CD4-positive, CD25-positive, alpha-beta regulatory T cell (primary cell): ENCODE data around the gene RYR3. TPM values are rescaled to one million over a fixed set of nuclear protein-coding genes. Genes with fewer than 3 reads are reported as not detected.

Source experiments
- ATAC-seq, 2 donors: fragments of 150-1000 bp; cut with Tn5 transposase; one replicate each; pipeline ENCODE4 v1.10.0; 2021; ENCODE audit warnings: low read depth in 2 of 2, moderate number of reproducible peaks in 2 of 2, moderate library complexity in 1 of 2
- DNase-seq, 3 donors: peaks; one replicate each; pipeline versions ENCODE4 v3.0.0 to v3.0.0-alpha.2; 2012 to 2022; ENCODE audit warnings: mixed read lengths in 1 of 3
- H3K27ac ChIP-seq: one replicate; pipeline ENCODE4 v1.7.0; 2013; ENCODE audit warnings: mild to moderate bottlenecking, low read length; ENCODE audit not compliant: insufficient read depth, poor library complexity, severe bottlenecking
- H3K27me3 ChIP-seq: one replicate; pipeline ENCODE4 v1.7.0; 2013; ENCODE audit warnings: low read length; ENCODE audit not compliant: control insufficient read depth, insufficient read depth
- H3K36me3 ChIP-seq: one replicate; pipeline ENCODE4 v1.7.0; 2013; ENCODE audit warnings: mild to moderate bottlenecking, low read length, moderate library complexity; ENCODE audit not compliant: control insufficient read depth, insufficient read depth
- H3K4me1 ChIP-seq: 2 replicates; pipeline ENCODE4 v1.7.0; 2013; ENCODE audit warnings: mild to moderate bottlenecking, low read length; ENCODE audit not compliant: insufficient read depth, control insufficient read depth, poor library complexity, severe bottlenecking
- H3K4me3 ChIP-seq: one replicate; pipeline ENCODE4 v1.7.0; 2013; ENCODE audit warnings: low read depth, mild to moderate bottlenecking, low read length, moderate library complexity
- H3K9me3 ChIP-seq, 2 experiments: 1 replicate in 1 of 2; 2 replicates in 1 of 2; pipeline ENCODE4 v1.7.0; 2013; ENCODE audit warnings: low read length in 2 of 2, mild to moderate bottlenecking in 1 of 2, moderate library complexity in 1 of 2; ENCODE audit not compliant: control insufficient read depth in 2 of 2
- H3K27ac Mint-ChIP-seq, 3 donors: one replicate each; pipeline ENCODE4 v1.8.0; 2020 to 2022; ENCODE audit warnings: mild to moderate bottlenecking in 3 of 3, mixed read lengths in 3 of 3, moderate library complexity in 2 of 3
- H3K27me3 Mint-ChIP-seq: one replicate; pipeline ENCODE4 v1.8.0; 2022; ENCODE audit warnings: mild to moderate bottlenecking, mixed read lengths
- H3K36me3 Mint-ChIP-seq: one replicate; pipeline ENCODE4 v1.8.0; 2020; ENCODE audit warnings: mixed read lengths
- H3K4me1 Mint-ChIP-seq, 4 donors: one replicate each; pipeline ENCODE4 v1.8.0; 2020 to 2022; ENCODE audit warnings: mixed read lengths in 4 of 4, mild to moderate bottlenecking in 1 of 4
- H3K4me3 Mint-ChIP-seq, 4 donors: one replicate each; pipeline ENCODE4 v1.8.0; 2020 to 2022; ENCODE audit warnings: mild to moderate bottlenecking in 4 of 4, mixed read lengths in 4 of 4, moderate library complexity in 3 of 4
- H3K9me3 Mint-ChIP-seq, 7 donors: one replicate each; pipeline ENCODE4 v1.8.0; 2020 to 2022; ENCODE audit warnings: mixed read lengths in 7 of 7, mild to moderate bottlenecking in 3 of 7, moderate library complexity in 2 of 7
- polyA plus RNA-seq, 4 donors: library from polyadenylated mRNA; unstranded; fragments of 300-500 nt; fragmentation: Illumina TruSeq; gene quantifications; one replicate each; pipeline ENCODE4 v1.2.3, GENCODE V29; 2021
- total RNA-seq: library from RNA; stranded (reverse); gene quantifications from one replicate; pipeline ENCODE4 v1.2.3, GENCODE V29; 2022

RYR3 gene
- total and polyA plus RNA-seq, 5 donors from 2014 or later, result 0.05 to 0.19 (median 0.09) TPM; not detected in 1

- Mint-ChIP-seq H3K27ac (no peak overlapping the region), H3K27me3 (peaks cover 6% of the 10 kb centered on the region), H3K36me3 (no peaks in the 10 kb centered on the region), H3K4me3 (no peak overlapping the region), H3K4me1 (no peaks in the 10 kb centered on the region), H3K9me3 (peaks cover 0 to 1% (median 0%) of the 10 kb centered on the region in 7 donors)
- no peaks in the 10 kb centered on the region for H3K36me3 ChIP-seq
- H3K27ac ChIP-seq, result no peak overlapping the region
- no peaks in the 10 kb centered on the region for H3K4me1 ChIP-seq
- H3K9me3 ChIP-seq, result no peaks in the 10 kb centered on the region
- H3K27me3 ChIP-seq, result no peaks in the 10 kb centered on the region
- H3K4me3 ChIP-seq, result no peak overlapping the region
- DNase-seq, result no peak
- ATAC-seq, result no peak
Observed at GRCh38 chr15:33623010-33623409, 312.2 kb downstream of the RYR3 start.

- peaks cover 0 to 1% (median 0%) of the 10 kb centered on the region in 7 donors for H3K9me3 Mint-ChIP-seq
- H3K4me3 ChIP-seq, result no peak overlapping the region
- H3K4me1 Mint-ChIP-seq, result no peaks in the 10 kb centered on the region
- peaks cover 6% of the 10 kb centered on the region for H3K27me3 Mint-ChIP-seq
- H3K4me3 Mint-ChIP-seq, result no peak overlapping the region
- DNase-seq (no peak), ATAC-seq (no peak)
- no peaks in the 10 kb centered on the region for H3K4me1 ChIP-seq
- H3K36me3 ChIP-seq, result no peaks in the 10 kb centered on the region
- no peaks in the 10 kb centered on the region for H3K27me3 ChIP-seq
- H3K9me3 ChIP-seq, result no peaks in the 10 kb centered on the region
- no peak overlapping the region for H3K27ac ChIP-seq
- H3K27ac Mint-ChIP-seq, result no peak overlapping the region
- no peaks in the 10 kb centered on the region for H3K36me3 Mint-ChIP-seq
Observed at GRCh38 chr15:33624439-33624838, 313.7 kb downstream of the RYR3 start.

GRCh38 chr15:33629647-33630046, 318.9 kb downstream of the RYR3 start:
- peaks cover 6% of the 10 kb centered on the region for H3K27me3 Mint-ChIP-seq
- ATAC-seq (no peak), DNase-seq (no peak)
- H3K4me1 Mint-ChIP-seq, result no peaks in the 10 kb centered on the region
- H3K27ac Mint-ChIP-seq, result no peak overlapping the region
- no peak overlapping the region for H3K27ac ChIP-seq
- no peaks in the 10 kb centered on the region for H3K27me3 ChIP-seq
- H3K9me3 Mint-ChIP-seq, result peaks cover 0 to 2% (median 0%) of the 10 kb centered on the region in 7 donors
- no peaks in the 10 kb centered on the region for H3K9me3 ChIP-seq
- no peaks in the 10 kb centered on the region for H3K36me3 Mint-ChIP-seq
- H3K36me3 ChIP-seq, result no peaks in the 10 kb centered on the region
- H3K4me3 ChIP-seq, result no peak overlapping the region
- H3K4me3 Mint-ChIP-seq, result no peak overlapping the region
- no peaks in the 10 kb centered on the region for H3K4me1 ChIP-seq

- ATAC-seq, result no peak
- Histone ChIP-seq H3K4me3 (no peak overlapping the region), H3K4me1 (no peaks in the 10 kb centered on the region), H3K9me3 (no peaks in the 10 kb centered on the region), H3K36me3 (no peaks in the 10 kb centered on the region), H3K27me3 (peaks cover 6% of the 10 kb centered on the region), H3K27ac (no peak overlapping the region)
- Mint-ChIP-seq H3K36me3 (no peaks in the 10 kb centered on the region), H3K4me3 (no peak overlapping the region), H3K27ac (no peak overlapping the region), H3K9me3 (peaks cover 0 to 4% (median 0%) of the 10 kb centered on the region in 7 donors), H3K27me3 (no peaks in the 10 kb centered on the region), H3K4me1 (no peaks in the 10 kb centered on the region)
- DNase-seq, result no peak
Observed at GRCh38 chr15:33636234-33636633, 325.5 kb downstream of the RYR3 start.

GRCh38 chr15:33636958-33637357, 326.2 kb downstream of the RYR3 start:
- no peak for DNase-seq
- Histone ChIP-seq H3K27ac (no peak overlapping the region), H3K4me3 (no peak overlapping the region), H3K9me3 (no peaks in the 10 kb centered on the region), H3K36me3 (no peaks in the 10 kb centered on the region), H3K27me3 (peaks cover 6% of the 10 kb centered on the region), H3K4me1 (no peaks in the 10 kb centered on the region)
- H3K27ac Mint-ChIP-seq, result no peak overlapping the region
- no peak overlapping the region for H3K4me3 Mint-ChIP-seq
- H3K36me3 Mint-ChIP-seq, result no peaks in the 10 kb centered on the region
- no peaks in the 10 kb centered on the region for H3K4me1 Mint-ChIP-seq
- no peak for ATAC-seq
- H3K27me3 Mint-ChIP-seq, result no peaks in the 10 kb centered on the region
- peaks cover 0 to 2% (median 0%) of the 10 kb centered on the region in 7 donors for H3K9me3 Mint-ChIP-seq

GRCh38 chr15:33638453-33638852, 327.7 kb downstream of the RYR3 start:
- Mint-ChIP-seq H3K36me3 (no peaks in the 10 kb centered on the region), H3K4me3 (no peak overlapping the region), H3K27me3 (no peaks in the 10 kb centered on the region), H3K27ac (no peak overlapping the region), H3K4me1 (no peaks in the 10 kb centered on the region), H3K9me3 (peaks cover 0 to 2% (median 0%) of the 10 kb centered on the region in 7 donors)
- Histone ChIP-seq H3K27me3 (peaks cover 6% of the 10 kb centered on the region), H3K4me1 (no peaks in the 10 kb centered on the region), H3K36me3 (no peaks in the 10 kb centered on the region), H3K4me3 (no peak overlapping the region), H3K9me3 (no peaks in the 10 kb centered on the region), H3K27ac (no peak overlapping the region)
- DNase-seq (no peak), ATAC-seq (no peak)

DNA sequence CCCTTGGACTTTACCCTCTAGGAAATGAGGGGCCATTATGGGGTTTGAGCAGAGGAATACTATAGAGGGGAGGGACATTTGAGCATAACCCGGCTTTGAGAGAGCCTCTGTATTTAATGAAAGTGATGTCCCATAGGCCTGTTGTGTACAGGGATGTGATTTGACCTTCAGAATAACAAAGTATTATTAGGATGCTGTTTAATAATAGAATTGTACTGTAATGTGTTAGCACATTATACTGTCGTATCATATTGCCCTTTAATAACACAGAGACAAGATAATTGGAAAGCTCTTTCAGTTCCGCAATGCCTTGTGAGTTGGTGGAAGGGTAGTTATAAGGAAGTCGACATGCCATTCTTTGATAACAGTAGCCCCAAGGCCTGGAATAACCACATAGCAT, 328.3 kb downstream of the RYR3 start:
- Mint-ChIP-seq H3K4me1 (no peaks in the 10 kb centered on the region), H3K27me3 (no peaks in the 10 kb centered on the region), H3K9me3 (peaks cover 0 to 2% (median 0%) of the 10 kb centered on the region in 7 donors), H3K27ac (no peak overlapping the region), H3K4me3 (no peak overlapping the region), H3K36me3 (no peaks in the 10 kb centered on the region)
- Histone ChIP-seq H3K27ac (no peak overlapping the region), H3K9me3 (no peaks in the 10 kb centered on the region), H3K27me3 (peaks cover 6% of the 10 kb centered on the region), H3K4me3 (no peak overlapping the region), H3K4me1 (no peaks in the 10 kb centered on the region), H3K36me3 (no peaks in the 10 kb centered on the region)
- ATAC-seq, result no peak
- DNase-seq, result no peak

GRCh38 chr15:33639456-33639855, 328.7 kb downstream of the RYR3 start:
- no peak for ATAC-seq

More at GRCh38 chr15:33639456-33639855, 328.7 kb downstream of the RYR3 start:
- Histone ChIP-seq H3K36me3 (no peaks in the 10 kb centered on the region), H3K27ac (no peak overlapping the region), H3K9me3 (no peaks in the 10 kb centered on the region), H3K4me1 (no peaks in the 10 kb centered on the region), H3K27me3 (peaks cover 6% of the 10 kb centered on the region), H3K4me3 (no peak overlapping the region)
- no peaks in the 10 kb centered on the region for H3K4me1 Mint-ChIP-seq
- no peaks in the 10 kb centered on the region for H3K36me3 Mint-ChIP-seq
- no peaks in the 10 kb centered on the region for H3K27me3 Mint-ChIP-seq
- no peak overlapping the region for H3K27ac Mint-ChIP-seq
- DNase-seq, result no peak
- peaks cover 0 to 2% (median 0%) of the 10 kb centered on the region in 7 donors for H3K9me3 Mint-ChIP-seq
- no peak overlapping the region for H3K4me3 Mint-ChIP-seq
